K562 (cell line): ENCODE results near the gene CYFIP2. TPM values are rescaled to one million over a fixed set of nuclear protein-coding genes. Genes with fewer than 3 reads are reported as not detected.
A peak's percentile ranks its signal among the peaks of the same experiment; 100 is the strongest.

Experiments used
- BMI1 ChIP-seq: fragments of 150-350 bp; IDR thresholded peaks from 2 replicates; pipeline ENCODE4 v1.6.1; 2014; ENCODE audit warnings: low read length
- CAMTA2 ChIP-seq: fragments of 250-450 bp; sonication (Bioruptor Pico); conservative IDR thresholded peaks from 2 replicates; pipeline ENCODE4 v1.5.1; 2022
- ESRRB ChIP-seq: fragments of 250-450 bp; sonication (Bioruptor Pico); IDR thresholded peaks from 2 replicates; pipeline ENCODE4 v1.5.0; 2020; ENCODE audit warnings: mild to moderate bottlenecking, moderate library complexity, borderline replicate concordance
- EWSR1 ChIP-seq: fragments of 450-650 bp; IDR thresholded peaks from 2 replicates; pipeline ENCODE4 v1.6.1; 2018; ENCODE audit warnings: borderline replicate concordance, mild to moderate bottlenecking, low read depth, moderate library complexity; ENCODE audit not compliant: partially characterized antibody
- FOXK2 ChIP-seq, 2 experiments: fragments of 450-650 bp; IDR thresholded peaks in 1 of 2; conservative IDR thresholded peaks in 1 of 2; 2 replicates each; pipeline ENCODE4 v1.6.1; 2016; ENCODE audit warnings: low read depth in 2 of 2, mild to moderate bottlenecking in 1 of 2
- KLF16 ChIP-seq: IDR thresholded peaks from 2 replicates; pipeline ENCODE4 v1.6.1; 2016; ENCODE audit warnings: antibody characterized with exemption
- L3MBTL2 ChIP-seq: fragments of 450-650 bp; IDR thresholded peaks from 2 replicates; pipeline ENCODE4 v1.6.1; 2016; ENCODE audit warnings: mild to moderate bottlenecking, moderate library complexity
- MNT ChIP-seq, 2 experiments: fragments of 450-650 bp; conservative IDR thresholded peaks; 2 replicates each; pipeline ENCODE4 v1.6.1; 2017; ENCODE audit warnings: mild to moderate bottlenecking in 2 of 2, moderate library complexity in 2 of 2
- POLR2AphosphoS2 ChIP-seq: IDR thresholded peaks from 2 replicates; pipeline ENCODE4 v1.6.1; 2012; ENCODE audit warnings: low read length, improper control_type of control experiment
- SREBF1 ChIP-seq: fragments of 150-350 bp; IDR thresholded peaks from 2 replicates; pipeline ENCODE4 v1.6.1; 2014; ENCODE audit warnings: antibody characterized with exemption, low read depth, low read length, borderline replicate concordance
- TEAD2 ChIP-seq: fragments of 450-650 bp; IDR thresholded peaks from 2 replicates; pipeline ENCODE4 v1.6.1; 2016; ENCODE audit warnings: missing genetic modification characterization, control low read depth, missing compliant biosample characterization
- TFAM ChIP-seq: fragments of 250-450 bp; sonication (Bioruptor Pico); conservative IDR thresholded peaks from 2 replicates; pipeline ENCODE4 v1.5.0; 2021; ENCODE audit warnings: mild to moderate bottlenecking, moderate library complexity
- ZKSCAN3 ChIP-seq: fragments of 250-450 bp; sonication (Bioruptor Pico); IDR thresholded peaks from 2 replicates; pipeline ENCODE4 v1.4.0; 2020
- ZNF174 ChIP-seq: fragments of 250-450 bp; sonication (Bioruptor Pico); IDR thresholded peaks from 2 replicates; pipeline ENCODE4 v1.4.0; 2020; ENCODE audit warnings: mild to moderate bottlenecking
- ZNF277 ChIP-seq: fragments of 250-450 bp; sonication (Bioruptor Pico); IDR thresholded peaks from 2 replicates; pipeline ENCODE4 v1.8.0; 2022; ENCODE audit warnings: inconsistent platforms, mild to moderate bottlenecking, moderate library complexity, borderline replicate concordance
- ZNF318 ChIP-seq, 2 experiments: fragments of 450-650 bp; IDR thresholded peaks; 2 replicates each; pipeline ENCODE4 v1.6.1; 2016; ENCODE audit warnings: mild to moderate bottlenecking in 2 of 2, borderline replicate concordance in 1 of 2, low read depth in 1 of 2, moderate library complexity in 1 of 2
- ZNF408 ChIP-seq: fragments of 250-450 bp; sonication (Bioruptor Pico); IDR thresholded peaks from 2 replicates; pipeline ENCODE4 v1.4.0; 2020; ENCODE audit warnings: low read depth, mild to moderate bottlenecking, moderate library complexity
- ZNF695 ChIP-seq: fragments of 450-650 bp; formaldehyde crosslinking; IDR thresholded peaks from 2 replicates; pipeline ENCODE4 v1.4.0; 2020; ENCODE audit warnings: mild to moderate bottlenecking, moderate library complexity
- polyA plus RNA-seq, 8 experiments: library from polyadenylated mRNA; depleted of rRNA in 4 of 8; stranded (reverse) in 5 of 8; unstranded in 3 of 8; fragments of >200 nt; fragmentation: Nextera tagmentation in 2 of 8; fragmentation: Illumina TruSeq in 1 of 8; extraction: Ambion mirVana in 2 of 8; extraction: Trizol in 1 of 8; gene quantifications; 2 replicates each; pipeline versions ENCODE4 v1.2.1 to v1.2.3, GENCODE V29; 2011 to 2014; ENCODE audit warnings: inconsistent platforms in 1 of 8, missing spikeins in 1 of 8
- total RNA-seq, 7 experiments: library from RNA; depleted of rRNA in 6 of 7; stranded (reverse); fragments of >200 nt in 6 of 7; fragmentation: Illumina TruSeq in 2 of 7; extraction: Trizol in 2 of 7; gene quantifications; 2 replicates each; pipeline versions ENCODE4 v1.2.1 to v1.2.3, GENCODE V29; 2011 to 2021; ENCODE audit warnings: low replicate concordance in 1 of 7

The CYFIP2 gene
- total and polyA plus RNA-seq, 9 of the 15 experiments (the other 6 are each of a cell fraction or from before 2014, with no cell fraction given), result 0.76 to 2.9 (median 1.4) TPM; not detected in 1

GRCh38 chr5:157278319-157279037, 12.6 kb downstream of the CYFIP2 start (continued):
- no peak for TF ChIP-seq MNT (conservative IDR thresholded peaks at IDR 0.05)
- no peak for TF ChIP-seq ZNF277 (CRISPR knock-in tag)
- TF ChIP-seq CAMTA2 (CRISPR knock-in tag), result no peak
- peak; percentile 89 for TF ChIP-seq TEAD2 (tag)
- peak; percentile 85; the same call in 1 of the 2 replicates for TF ChIP-seq ZNF695 (CRISPR knock-in tag)
- no peak for TF ChIP-seq EWSR1
- TF ChIP-seq L3MBTL2, result no peak
- TF ChIP-seq ESRRB, result no peak
- no peak for TF ChIP-seq SREBF1
- no peak for TF ChIP-seq KLF16
- no peak for TF ChIP-seq TFAM
- no peak for TF ChIP-seq POLR2AphosphoS2
- peak; percentile 94 for TF ChIP-seq ZNF174 (CRISPR knock-in tag)
- no peak for TF ChIP-seq FOXK2 (conservative IDR thresholded peaks at IDR 0.05 in 1 of 2, IDR thresholded peaks at IDR 0.05 in 1 of 2; ENCODE audit: low read depth in 2 of 2)
- TF ChIP-seq ZKSCAN3 (CRISPR knock-in tag), result peak; percentile 77
- no peak for TF ChIP-seq ZNF318 (IDR thresholded peaks at IDR 0.05; ENCODE audit: borderline replicate concordance in 1 of 2, low read depth in 1 of 2)
- TF ChIP-seq BMI1, result no peak
- TF ChIP-seq ZNF408 (CRISPR knock-in tag), result no peak
